LoVo (cell line): ENCODE measurements around the gene GAL3ST2.
A peak's percentile ranks its signal among the peaks of the same experiment; 100 is the strongest.
"Not testable (repeated sequence)": the region's sequence is repeated elsewhere in the genome, so short reads cannot be mapped to it uniquely, and the experiment has no call there.

Experiments
- DNase-seq: peaks from one replicate; pipeline ENCODE4 v3.0.0-alpha.2; 2016; ENCODE audit warnings: low spot score

GAL3ST2 gene

GRCh38 chr2:241768850-241769249 lies 7.8 kb upstream of the GAL3ST2 start:
- no peak for DNase-seq

- DNase-seq = no peak
These were observed 6.8 kb upstream of the GAL3ST2 start for GRCh38 chr2:241769819-241770184.

GRCh38 chr2:241770185-241770935 lies 6.3 kb upstream of the GAL3ST2 start:
- DNase-seq = no peak

- DNase-seq = no peak
These were observed 5.7 kb upstream of the GAL3ST2 start for GRCh38 chr2:241770936-241771285.

- DNase-seq = no peak
These were observed 5.1 kb upstream of the GAL3ST2 start for GRCh38 chr2:241771286-241772062.

- DNase-seq = no peak
These were observed 4.5 kb upstream of the GAL3ST2 start for GRCh38 chr2:241772063-241772499.

- no peak for DNase-seq
These were observed 2.9 kb upstream of the GAL3ST2 start for GRCh38 chr2:241773511-241774418.

DNA sequence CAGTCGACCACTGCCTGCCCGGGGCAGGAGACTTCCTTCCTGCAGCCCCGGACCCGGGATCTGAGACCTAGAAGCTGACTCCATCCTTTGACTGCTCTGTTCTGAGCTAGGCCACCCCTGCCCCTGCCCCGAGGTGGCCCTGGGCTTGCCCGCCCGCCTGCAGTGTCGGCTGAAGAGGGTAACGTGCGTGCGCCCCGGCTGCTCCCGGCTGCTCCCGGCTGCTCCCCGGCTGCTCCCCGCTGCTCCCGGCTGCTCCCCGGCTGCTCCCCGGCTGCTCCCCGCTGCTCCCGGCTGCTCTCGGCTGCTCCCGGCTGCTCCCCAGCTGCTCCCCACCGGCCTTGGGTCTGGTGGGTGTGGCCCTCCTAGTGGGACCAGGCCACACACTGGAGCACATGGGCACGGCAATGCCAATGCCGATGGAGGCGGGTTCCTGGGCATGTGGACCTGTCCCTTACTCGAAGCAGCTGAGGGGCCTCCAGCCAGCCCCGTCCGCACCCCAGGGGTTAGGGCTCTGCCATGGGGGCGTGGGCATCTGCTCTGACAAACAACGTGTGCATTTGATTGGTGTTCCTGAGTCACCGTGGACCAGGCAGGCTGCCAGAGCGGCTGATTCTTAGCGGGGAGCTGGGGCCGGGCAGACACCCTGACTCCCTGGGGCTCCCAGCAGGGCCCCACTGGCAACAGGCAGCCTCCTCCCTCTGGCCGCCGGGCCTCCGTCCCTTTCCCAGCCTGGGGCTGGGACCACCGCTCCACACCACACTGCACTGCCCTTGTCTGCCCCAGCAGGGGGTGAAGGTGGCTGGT lies 2.0 kb upstream of the GAL3ST2 start:
- peak; percentile 56 for DNase-seq

GRCh38 chr2:241775223-241776177 lies 1.1 kb upstream of the GAL3ST2 start:
- no peak for DNase-seq

GRCh38 chr2:241777170-241777685 lies 606 bp downstream of the GAL3ST2 start:
- DNase-seq = no peak

DNA sequence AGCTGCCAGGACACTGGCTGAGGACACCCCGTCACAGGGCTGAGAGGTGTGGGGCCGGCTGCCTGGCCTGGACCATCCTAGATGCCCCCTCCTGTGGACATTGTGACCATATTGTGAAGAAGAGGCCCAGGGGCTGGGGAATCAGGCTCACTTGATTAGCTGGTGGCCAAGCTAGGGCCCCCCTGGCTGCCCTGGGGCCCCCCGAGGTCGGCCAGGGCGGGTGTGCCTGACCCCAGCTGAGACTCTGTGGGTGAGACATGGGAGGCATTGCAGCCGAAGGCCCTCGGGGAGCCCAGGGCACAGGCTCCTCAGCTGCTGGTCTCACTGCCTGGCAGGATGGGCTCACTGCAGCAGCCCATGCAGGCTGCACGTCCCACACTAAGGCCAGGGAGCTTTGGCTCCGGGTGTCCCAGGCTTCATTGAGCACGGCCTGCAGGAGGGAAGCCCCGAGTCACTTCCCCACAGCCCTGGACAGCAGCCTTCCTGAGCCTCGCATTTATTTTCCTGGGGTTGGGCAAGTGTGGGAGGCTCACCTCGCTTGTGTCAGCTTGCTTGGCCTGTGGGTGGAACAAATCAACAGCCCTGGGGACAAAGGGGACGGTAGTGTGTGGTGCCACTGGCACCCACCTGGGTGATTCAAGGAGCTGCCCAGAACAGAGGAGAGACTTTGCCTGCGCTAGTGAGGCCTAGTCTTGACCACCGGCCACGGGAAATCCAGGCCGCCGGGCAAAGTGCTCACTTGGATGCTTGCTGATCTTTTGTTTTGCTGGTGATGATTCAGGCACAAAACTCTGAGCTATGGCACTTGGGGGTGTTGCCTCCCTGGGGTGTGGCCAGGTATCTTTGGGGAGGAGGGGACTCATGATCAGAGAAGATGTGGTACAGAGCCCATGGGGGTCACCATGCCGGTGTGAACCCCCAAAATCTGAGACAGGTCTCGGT lies 1.3 kb downstream of the GAL3ST2 start:
- no peak for DNase-seq

DNA sequence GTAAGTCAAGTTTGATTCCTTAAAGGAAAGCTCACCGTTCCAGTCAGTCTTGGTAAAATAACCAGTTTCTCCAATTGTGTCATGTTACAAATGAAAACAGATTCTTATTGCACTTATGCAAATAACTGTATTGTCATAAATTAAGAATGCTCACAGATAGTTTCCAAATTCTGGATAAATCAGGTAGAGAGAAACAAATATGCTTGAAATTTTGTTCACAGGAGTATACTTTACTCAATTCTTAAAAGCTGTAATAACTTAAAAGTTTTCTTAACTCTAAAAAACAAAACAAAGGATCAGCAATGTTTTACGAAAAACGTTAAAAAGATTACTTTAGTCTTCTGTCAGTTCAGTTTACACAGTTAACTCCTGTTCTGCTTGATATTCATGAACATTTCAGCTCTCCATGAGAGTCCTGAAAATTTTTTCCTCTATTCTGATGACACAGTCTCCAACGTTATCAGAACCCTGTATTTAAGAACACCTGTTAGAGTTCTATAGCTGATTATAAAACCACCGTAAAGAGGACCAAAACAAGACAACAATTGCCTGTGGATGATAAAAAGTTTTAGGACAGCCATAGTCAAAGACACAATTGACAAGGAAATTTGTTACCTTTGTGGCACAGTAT lies 4.4 kb downstream of the GAL3ST2 start:
- no peak for DNase-seq

- DNase-seq = not testable (repeated sequence)
These were observed 5.4 kb downstream of the GAL3ST2 start for GRCh38 chr2:241782053-241782452.

DNA sequence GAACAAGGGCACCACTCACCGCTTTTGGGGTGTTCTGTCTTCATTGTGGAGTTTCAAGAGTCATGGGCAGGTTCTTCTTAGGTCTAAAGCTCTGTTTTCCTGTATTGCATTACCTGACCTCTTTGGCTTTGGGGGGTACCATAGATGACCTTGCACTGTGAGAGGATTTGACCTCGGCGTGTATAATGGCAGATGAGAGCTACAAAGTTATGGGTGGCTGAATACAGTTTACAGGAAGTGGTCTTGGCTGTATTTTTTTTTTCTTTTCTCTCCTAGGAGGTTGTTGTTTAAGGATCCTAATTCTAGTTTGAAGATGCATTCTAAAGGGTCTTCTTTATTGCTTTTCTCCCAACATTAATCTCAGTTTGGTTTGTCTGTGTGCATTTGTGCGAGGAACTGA lies 11.5 kb downstream of the GAL3ST2 start:
- no peak for DNase-seq

DNA sequence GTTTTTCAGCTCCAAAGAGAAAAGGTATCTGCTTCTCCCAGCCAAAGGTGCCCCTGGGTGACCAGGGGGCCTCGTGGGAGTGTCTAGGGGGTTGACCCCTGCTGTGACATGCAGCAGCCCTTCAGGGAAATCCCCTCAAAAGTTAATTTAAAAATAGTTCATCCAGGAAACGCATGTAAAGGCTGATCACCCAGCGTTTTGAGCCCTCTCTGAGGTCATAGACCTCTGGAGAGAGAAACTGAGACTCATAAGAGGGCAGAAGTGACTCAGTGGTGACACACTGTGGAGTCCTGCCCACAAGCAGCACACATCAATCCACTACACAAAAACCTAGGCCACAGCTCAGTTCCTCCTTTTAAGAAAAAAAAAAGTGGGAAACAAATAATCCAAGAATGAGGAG lies 11.9 kb downstream of the GAL3ST2 start:
- DNase-seq = no peak

GRCh38 chr2:241791385-241791784 lies 14.8 kb downstream of the GAL3ST2 start:
- peak; percentile 58 for DNase-seq

DNA sequence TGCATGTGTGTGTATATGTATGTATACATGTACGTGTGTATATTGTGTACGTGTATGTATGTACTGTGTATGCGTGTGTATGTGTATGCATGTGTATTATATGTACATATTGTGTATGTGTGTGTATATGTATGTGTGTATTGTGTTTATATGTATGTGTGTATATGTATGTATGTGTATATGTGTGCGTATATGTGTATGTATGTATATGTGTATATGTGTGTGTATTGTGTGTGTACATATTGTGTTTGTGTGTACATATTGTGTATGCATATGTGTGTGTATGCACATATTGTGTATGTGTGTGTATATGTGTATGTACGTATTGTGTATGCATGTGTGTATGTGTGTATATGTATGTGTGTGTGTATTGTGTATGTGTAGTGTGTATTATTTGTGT lies 16.8 kb downstream of the GAL3ST2 start:
- no peak for DNase-seq

DNA sequence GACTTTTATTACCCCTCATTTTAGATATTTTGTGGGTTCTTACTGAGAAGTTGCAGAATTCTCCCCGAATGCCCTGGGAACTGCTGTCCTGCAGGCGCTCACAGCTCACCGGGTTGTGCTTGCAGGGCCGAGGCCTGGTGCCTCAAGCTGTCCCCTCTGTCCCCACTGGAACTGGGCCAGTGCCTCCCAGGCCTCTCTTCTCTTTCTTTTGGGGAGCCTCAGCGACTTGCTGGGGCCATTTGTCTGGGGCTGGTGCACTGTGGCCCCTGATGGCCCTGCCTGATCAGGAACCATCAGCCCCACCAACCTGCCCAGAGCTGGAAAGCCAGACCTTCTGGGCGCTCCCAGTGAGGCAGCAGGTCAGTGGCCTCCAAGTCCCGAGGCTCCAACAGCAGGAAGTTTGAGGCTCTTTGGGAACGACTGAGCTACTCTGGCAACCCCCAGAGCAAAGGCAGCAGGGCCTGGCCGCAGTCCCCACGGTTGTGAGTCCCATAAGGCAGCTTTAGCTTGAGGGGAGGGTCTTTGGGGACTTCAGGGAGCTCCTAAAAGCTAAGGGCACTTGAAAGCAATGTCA lies 17.7 kb downstream of the GAL3ST2 start:
- DNase-seq = no peak
